Stimulated activated CD4-positive, alpha-beta T cell treated with anti-CD3 and anti-CD28 coated beads, Interleukin-15, amount 100 ng/mL, for 1 hour (primary cell): ENCODE results near the gene RIMKLA.

ENCODE experiments used
- DNase-seq, 2 donors: peaks; one replicate each; pipeline ENCODE4 v3.0.0-alpha.2; 2020; ENCODE audit warnings: low read depth in 1 of 2, low spot score in 1 of 2

RIMKLA gene

GRCh38 chr1:42380586-42381279, at the start of gene RIMKLA:
Gene RIMKLA, plus strand, starts transcription at chr1:42380792. Its CDS starts 143 bp downstream, at chr1:42380935.
- peak in 1 of 2 donors; percentile 26 for DNase-seq

- no peak for DNase-seq
Observed at GRCh38 chr1:42332877-42333276, 47.7 kb upstream of the RIMKLA start.

- no peak for DNase-seq
Observed at GRCh38 chr1:42333662-42334239, 46.8 kb upstream of the RIMKLA start.

- no peak for DNase-seq
Observed at GRCh38 chr1:42334240-42335049, 46.1 kb upstream of the RIMKLA start.

GRCh38 chr1:42335050-42335808, 45.4 kb upstream of the RIMKLA start, which contains the start of gene FOXJ3:
Gene FOXJ3, minus strand, starts transcription at chr1:42335235. Its CDS starts 24,142 bp downstream, at chr1:42311093.
- DNase-seq: peak; percentile 85 to 90

GRCh38 chr1:42335809-42336518, 44.6 kb upstream of the RIMKLA start:
- no peak for DNase-seq

- DNase-seq: no peak
Observed at GRCh38 chr1:42336978-42337377, 43.6 kb upstream of the RIMKLA start.

GRCh38 chr1:42340093-42340492, 40.5 kb upstream of the RIMKLA start:
- DNase-seq: no peak

- no peak for DNase-seq
Observed at GRCh38 chr1:42340901-42341300, 39.7 kb upstream of the RIMKLA start.

- no peak for DNase-seq
Observed at GRCh38 chr1:42343049-42343448, 37.5 kb upstream of the RIMKLA start.

GRCh38 chr1:42348498-42348897, 32.1 kb upstream of the RIMKLA start:
- no peak for DNase-seq

GRCh38 chr1:42350086-42350485, 30.5 kb upstream of the RIMKLA start:
- DNase-seq: no peak

- DNase-seq: no peak
Observed at GRCh38 chr1:42358791-42359190, 21.8 kb upstream of the RIMKLA start.

- DNase-seq: no peak
Observed at GRCh38 chr1:42359466-42359865, 21.1 kb upstream of the RIMKLA start.

GRCh38 chr1:42364089-42364488, 16.5 kb upstream of the RIMKLA start:
- DNase-seq: no peak

GRCh38 chr1:42364542-42364941, 16.1 kb upstream of the RIMKLA start:
- no peak for DNase-seq

GRCh38 chr1:42365118-42365517, 15.5 kb upstream of the RIMKLA start:
- no peak for DNase-seq

GRCh38 chr1:42368096-42368795, 12.3 kb upstream of the RIMKLA start:
- DNase-seq: no peak

GRCh38 chr1:42369471-42369870, 11.1 kb upstream of the RIMKLA start:
- no peak for DNase-seq
